ENCODE measurements around the gene TET1. TPM values are rescaled to one million over a fixed set of nuclear protein-coding genes. Genes with fewer than 3 reads are reported as not detected.

Gene TET1
- total RNA-seq, 2 experiments from 2014 or later, result 3.3 to 3.4 TPM

DNA sequence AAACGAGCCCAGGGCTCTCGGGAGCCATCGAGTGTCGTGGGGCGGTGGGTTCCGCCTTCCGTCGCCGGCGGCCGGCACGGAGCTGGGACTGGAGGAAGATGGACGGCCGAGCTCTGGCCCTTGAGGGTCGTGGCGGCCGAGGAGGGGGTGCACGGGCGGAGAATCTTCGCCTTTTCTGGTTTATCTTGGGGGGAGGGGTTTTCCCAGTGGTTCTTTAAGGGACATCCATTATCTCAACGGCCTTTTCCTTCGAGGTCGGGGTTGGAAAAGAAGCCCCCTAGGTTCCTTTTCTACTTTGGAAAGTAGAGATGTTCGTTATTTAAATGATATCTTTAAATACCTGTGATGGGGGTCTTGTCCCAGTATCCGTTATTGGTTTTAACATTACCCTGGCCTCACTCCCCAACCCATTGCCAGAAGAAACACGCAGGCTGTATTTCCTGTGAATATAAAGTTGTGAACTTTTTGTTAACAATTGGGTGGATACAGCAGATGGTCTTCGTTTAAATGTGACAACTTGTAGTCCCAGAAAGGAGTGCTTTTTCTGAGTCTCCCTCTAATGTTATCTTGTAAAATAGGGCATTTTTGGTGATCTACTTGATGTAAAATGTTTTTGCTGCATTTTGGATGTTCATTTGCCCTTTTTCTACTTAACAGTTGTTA lies 161.7 kb downstream of the TET1 start:
- intact Hi-C loops (cut with micrococcal nuclease; ENCODE audit: unreplicated experiment), result loop anchor here (1.0 kb wide), 2 partner anchors 179 to 195 kb away; partner anchors contain the start of genes DDX50 and SLC25A16
- ChIA-PET POLR2A (interaction anchor here (0.5 to 1.5 kb wide), 6 partner anchors 14 to 389 kb away, joined by 3 to 5 read pairs (median 3); partner anchors contain the start of genes DDX21 and PBLD), CTCF (ENCODE audit: unreplicated experiment) (interaction anchor here (0.6 kb wide), 1 partner anchor 942 kb away, joined by 3 read pairs; no protein-coding TSS in a partner anchor)
- H3K36me3 ChIP-seq (ENCODE audit: insufficient read depth, low read length), result peaks cover 43% of the 10 kb centered on the region
- DNase-seq (ENCODE audit: low spot score), result peak; percentile 22
- peaks cover 12% of the 10 kb centered on the region for H3K4me1 ChIP-seq (ENCODE audit: insufficient read depth, low read length, poor library complexity, severe bottlenecking)
- TSS peak; percentile 83 for BruUV-seq (replicated peaks)
- H2AFZ ChIP-seq (ENCODE audit: low read length), result peak overlapping the region; percentile 79
- no peak for TF ChIP-seq EZH2phosphoT487 (IDR thresholded peaks at IDR 0.05; ENCODE audit: borderline replicate concordance, low read depth, low read length)
- TF ChIP-seq CTCF (conservative IDR thresholded peaks at IDR 0.05; ENCODE audit: low read length), result no peak
- no peaks in the 10 kb centered on the region for H3K9me3 ChIP-seq (ENCODE audit: low read length)
- H3K27ac ChIP-seq (ENCODE audit: low read depth, low read length, poor library complexity, severe bottlenecking), result peak overlapping the region; percentile 71
- H3K4me2 ChIP-seq (ENCODE audit: low read length), result peak overlapping the region; percentile 87
- H4K20me1 ChIP-seq (ENCODE audit: insufficient read depth, low read length), result no peaks in the 10 kb centered on the region
- peaks cover 43% of the 10 kb centered on the region for H3K79me2 ChIP-seq (ENCODE audit: insufficient read depth, low read depth, low read length)
- no peaks in the 10 kb centered on the region for H3K9me2 ChIP-seq (ENCODE audit: insufficient read depth, low read length)
- H3K4me3 ChIP-seq (ENCODE audit: low read depth, low read length, poor library complexity, severe bottlenecking), result peak overlapping the region; percentile 94

GRCh38 chr10:68725016-68725415 lies 164.9 kb downstream of the TET1 start:
- Histone ChIP-seq H3K4me2 (ENCODE audit: low read length) (no peak overlapping the region), H3K4me1 (ENCODE audit: insufficient read depth, low read length, poor library complexity, severe bottlenecking) (peaks cover 12% of the 10 kb centered on the region), H3K79me2 (ENCODE audit: insufficient read depth, low read depth, low read length) (peaks cover 65% of the 10 kb centered on the region), H3K9me3 (ENCODE audit: low read length) (no peaks in the 10 kb centered on the region), H3K27ac (ENCODE audit: low read depth, low read length, poor library complexity, severe bottlenecking) (no peak overlapping the region), H3K9me2 (ENCODE audit: insufficient read depth, low read length) (no peaks in the 10 kb centered on the region), H4K20me1 (ENCODE audit: insufficient read depth, low read length) (no peaks in the 10 kb centered on the region), H2AFZ (ENCODE audit: low read length) (no peak overlapping the region), H3K4me3 (ENCODE audit: low read depth, low read length, poor library complexity, severe bottlenecking) (no peak overlapping the region), H3K36me3 (ENCODE audit: insufficient read depth, low read length) (peaks cover 74% of the 10 kb centered on the region)
- TF ChIP-seq CTCF (conservative IDR thresholded peaks at IDR 0.05; ENCODE audit: low read length), result no peak
- TF ChIP-seq EZH2phosphoT487 (IDR thresholded peaks at IDR 0.05; ENCODE audit: borderline replicate concordance, low read depth, low read length), result no peak
- POLR2A ChIA-PET, result interaction anchor here (0.5 to 0.6 kb wide), 3 partner anchors 273 to 363 kb away, joined by 3 read pairs; no protein-coding TSS in a partner anchor
- no TSS peak for BruUV-seq (replicated peaks)
- CTCF ChIA-PET (ENCODE audit: unreplicated experiment), result no interaction called here
- DNase-seq (ENCODE audit: low spot score), result no peak
- intact Hi-C loops (cut with micrococcal nuclease; ENCODE audit: unreplicated experiment), result no loop called here

DNA sequence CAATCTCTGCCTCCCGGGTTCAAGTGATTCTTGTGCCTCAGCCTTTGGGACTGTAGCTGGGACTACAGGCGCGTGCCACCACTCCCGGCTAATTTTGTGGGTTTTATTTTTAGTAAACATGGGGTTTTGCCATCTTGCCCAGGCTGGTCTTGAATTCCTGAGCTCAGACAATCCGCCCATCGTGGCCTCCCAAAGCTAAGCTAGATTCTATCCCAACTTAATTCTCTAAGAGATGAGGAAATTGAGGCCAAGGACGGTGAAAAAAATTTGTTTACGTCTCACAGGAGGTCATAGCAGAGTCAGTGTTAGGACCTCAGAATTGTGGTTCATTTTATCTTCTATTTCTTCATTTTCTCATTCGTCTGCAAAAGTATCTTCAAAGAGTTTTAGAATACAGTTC lies 167.0 kb downstream of the TET1 start:
- H3K4me1 ChIP-seq (ENCODE audit: insufficient read depth, low read length, poor library complexity, severe bottlenecking), result peaks cover 6% of the 10 kb centered on the region
- H3K4me2 ChIP-seq (ENCODE audit: low read length), result no peak overlapping the region
- H4K20me1 ChIP-seq (ENCODE audit: insufficient read depth, low read length), result no peaks in the 10 kb centered on the region
- POLR2A ChIA-PET, result no interaction called here
- H3K79me2 ChIP-seq (ENCODE audit: insufficient read depth, low read depth, low read length), result peaks cover 68% of the 10 kb centered on the region
- no peak overlapping the region for H3K27ac ChIP-seq (ENCODE audit: low read depth, low read length, poor library complexity, severe bottlenecking)
- H3K9me3 ChIP-seq (ENCODE audit: low read length), result no peaks in the 10 kb centered on the region
- BruUV-seq (replicated peaks), result no TSS peak
- CTCF ChIA-PET (ENCODE audit: unreplicated experiment), result no interaction called here
- H3K4me3 ChIP-seq (ENCODE audit: low read depth, low read length, poor library complexity, severe bottlenecking), result no peak overlapping the region
- intact Hi-C loops (cut with micrococcal nuclease; ENCODE audit: unreplicated experiment), result no loop called here
- TF ChIP-seq CTCF (conservative IDR thresholded peaks at IDR 0.05; ENCODE audit: low read length) (no peak), EZH2phosphoT487 (IDR thresholded peaks at IDR 0.05; ENCODE audit: borderline replicate concordance, low read depth, low read length) (no peak)
- H3K36me3 ChIP-seq (ENCODE audit: insufficient read depth, low read length), result peaks cover 92% of the 10 kb centered on the region
- no peaks in the 10 kb centered on the region for H3K9me2 ChIP-seq (ENCODE audit: insufficient read depth, low read length)
- DNase-seq (ENCODE audit: low spot score), result no peak
- no peak overlapping the region for H2AFZ ChIP-seq (ENCODE audit: low read length)
